Colon (tissue), 2 donors: ENCODE data around the gene CTNND2.

Experiments
- FAIRE-seq: peaks from 2 replicates; lab custom pipeline; 2012; peaks lifted over from hg19 to GRCh38; lab: Jason Lieb, UNC
- donor health status: control.
- donor health status: control.

The CTNND2 gene

GRCh38 chr5:10985091-10985720 is 919.0 kb downstream of the CTNND2 start:
- no peak for FAIRE-seq

GRCh38 chr5:10984021-10984715 is 920.1 kb downstream of the CTNND2 start:
- no peak for FAIRE-seq

GRCh38 chr5:10982626-10983025 is 921.6 kb downstream of the CTNND2 start:
- FAIRE-seq: no peak

GRCh38 chr5:10981932-10982331 is 922.3 kb downstream of the CTNND2 start:
- no peak for FAIRE-seq

DNA sequence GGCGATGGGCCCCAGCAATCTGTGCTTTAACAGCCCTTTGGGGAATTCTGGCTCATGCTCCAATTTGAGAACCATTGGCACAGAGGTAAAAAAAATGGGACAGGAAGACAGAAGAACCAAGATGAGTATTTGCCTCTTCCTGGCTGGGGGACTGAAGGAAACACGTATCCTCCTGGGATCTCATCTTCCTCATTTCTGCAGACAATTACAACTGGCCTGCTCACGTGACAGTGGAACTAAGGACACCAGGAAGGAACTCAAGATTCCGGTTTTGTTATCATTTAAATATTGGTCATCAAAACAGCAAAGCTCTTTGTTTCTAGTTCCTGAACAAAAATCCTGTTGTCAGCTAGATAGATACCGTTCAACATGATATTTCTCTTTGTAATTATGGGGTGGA is 927.2 kb downstream of the CTNND2 start:
- FAIRE-seq: no peak

- FAIRE-seq: no peak
These were observed 928.3 kb downstream of the CTNND2 start for GRCh38 chr5:10975945-10976344.

DNA sequence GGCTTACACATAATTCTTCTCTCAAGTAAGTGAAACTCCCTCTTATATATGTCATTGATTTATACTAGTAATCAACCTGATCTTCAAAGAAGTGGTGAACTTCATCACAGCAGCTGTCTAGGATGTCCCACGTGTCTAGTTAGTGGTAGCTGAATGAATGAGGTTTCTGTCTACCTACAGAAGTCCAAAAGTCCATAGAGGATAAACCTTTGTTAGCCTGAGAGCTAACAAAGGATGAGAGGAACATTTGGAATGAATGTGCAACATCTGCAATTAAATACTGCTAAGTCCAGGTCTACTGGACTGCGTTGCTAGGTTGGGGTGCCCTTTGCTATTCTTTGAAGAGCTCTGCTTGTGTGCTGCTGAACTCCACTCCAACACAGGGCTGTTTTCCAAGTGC is 929.4 kb downstream of the CTNND2 start:
- FAIRE-seq: no peak

DNA sequence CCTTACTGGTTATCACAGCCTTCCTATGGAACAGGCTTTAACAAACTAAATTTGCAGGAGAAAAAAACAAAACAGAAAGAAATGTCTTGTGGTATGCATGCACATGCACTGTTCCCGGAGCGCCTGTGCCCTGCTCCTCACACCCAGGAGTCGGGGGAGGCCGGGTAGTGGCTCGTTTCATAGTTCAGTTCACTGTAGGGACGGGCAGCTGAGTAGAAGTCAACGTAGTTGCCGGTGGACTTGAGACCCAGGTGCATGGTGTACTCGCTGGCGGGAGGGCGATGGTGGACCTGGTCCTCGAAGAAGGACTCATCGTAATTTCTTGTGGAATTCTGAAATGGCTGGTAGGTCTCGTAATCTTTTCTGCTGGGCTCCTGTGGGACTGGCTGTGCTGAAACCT is 930.9 kb downstream of the CTNND2 start:
- no peak for FAIRE-seq

GRCh38 chr5:10969684-10970180 is 934.5 kb downstream of the CTNND2 start:
- FAIRE-seq: no peak

DNA sequence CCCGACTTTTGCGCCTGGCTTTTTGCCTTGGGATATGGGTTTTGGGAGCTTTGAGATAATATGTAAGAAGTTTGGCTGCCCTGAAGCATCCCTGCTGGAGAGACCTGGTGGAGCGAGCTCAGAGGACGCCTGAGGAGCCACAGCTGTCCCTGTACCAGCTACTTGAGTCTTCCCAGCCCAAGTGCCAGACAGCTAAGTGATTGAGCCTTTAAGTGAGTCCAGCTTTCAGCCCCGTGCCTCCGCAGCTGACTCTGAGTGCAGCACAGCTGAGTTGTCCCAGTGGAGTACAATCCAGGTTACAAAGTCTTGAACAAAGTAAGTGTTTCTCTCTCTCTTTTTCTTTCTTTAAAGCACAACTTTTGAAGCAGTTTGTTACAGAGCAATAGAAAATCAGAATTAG is 939.4 kb downstream of the CTNND2 start:
- no peak for FAIRE-seq

DNA sequence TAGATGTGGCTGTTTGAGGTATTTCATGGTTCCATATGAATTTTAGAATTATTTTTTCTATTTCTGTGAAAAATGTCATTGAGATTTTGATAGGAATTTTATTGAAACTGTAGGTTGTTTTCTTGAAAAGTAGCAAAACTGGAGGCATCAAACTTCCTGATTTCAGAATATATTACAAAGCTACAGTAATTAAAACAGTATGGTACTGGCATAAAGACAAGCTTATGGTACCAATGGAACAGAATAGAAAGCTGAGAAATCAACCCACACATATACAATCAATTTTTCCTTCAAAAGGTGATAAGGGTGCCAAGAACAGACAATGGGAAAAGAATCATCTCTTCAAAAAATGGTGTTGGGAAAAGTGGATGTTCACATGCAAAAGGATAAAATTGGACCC is 945.5 kb downstream of the CTNND2 start:
- FAIRE-seq: no peak

DNA sequence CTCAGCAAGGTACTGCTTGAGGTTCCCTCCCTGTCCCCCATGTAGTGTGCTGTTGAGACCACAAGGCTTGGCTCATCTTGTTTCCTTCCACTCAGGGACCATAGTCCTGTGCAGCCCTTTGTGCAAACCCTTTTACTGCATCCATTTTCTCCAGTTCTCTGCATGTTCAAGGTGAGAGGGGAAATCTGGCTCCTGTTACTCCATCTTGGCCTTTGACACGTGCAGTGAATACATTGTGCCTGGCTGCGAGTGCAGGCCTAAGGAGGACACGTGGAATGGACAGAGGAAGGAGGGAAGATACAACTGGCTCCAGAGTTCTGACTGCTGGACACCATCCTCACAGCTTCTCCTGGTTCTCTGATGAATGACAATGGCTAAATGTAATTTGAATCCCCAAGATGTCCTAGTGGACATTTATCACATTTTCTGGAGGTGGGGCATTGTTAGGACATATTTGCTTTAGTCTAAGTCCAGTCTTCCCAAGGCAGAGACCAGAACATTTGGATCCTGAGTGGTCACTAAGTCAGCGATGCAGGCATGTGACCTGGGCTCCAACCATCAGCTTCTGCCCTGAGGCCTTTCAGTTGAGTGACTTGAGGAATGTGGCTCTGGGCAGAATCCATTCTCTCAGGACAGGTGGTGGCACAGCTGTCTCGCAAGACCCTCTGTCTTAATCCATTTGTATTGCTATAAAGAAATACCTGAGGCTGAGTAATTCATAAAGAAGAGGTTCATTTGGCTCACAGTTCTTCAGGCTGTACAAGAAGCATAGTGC is 954.2 kb downstream of the CTNND2 start:
- no peak for FAIRE-seq

DNA sequence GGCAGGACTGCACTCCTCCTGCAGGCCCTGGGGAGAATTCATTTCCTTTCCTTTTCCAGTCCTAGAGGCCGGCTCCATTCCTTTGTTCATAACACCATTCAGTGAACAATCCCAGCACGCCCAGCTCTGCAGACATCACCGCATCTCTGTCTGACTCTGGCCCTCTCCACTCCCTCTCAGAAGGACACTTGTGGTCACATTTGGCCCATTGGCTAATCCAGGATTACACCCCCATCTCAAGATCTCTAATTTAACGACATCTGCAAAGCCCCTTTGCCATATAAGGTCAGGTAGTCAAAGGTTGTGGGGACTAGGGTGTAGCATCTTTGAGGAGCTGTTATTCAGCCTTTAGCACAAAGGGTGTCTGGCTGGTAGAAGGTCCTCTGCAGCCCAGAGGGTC is 958.2 kb downstream of the CTNND2 start:
- FAIRE-seq: no peak

GRCh38 chr5:10941900-10942299 is 962.3 kb downstream of the CTNND2 start:
- FAIRE-seq: no peak

- no peak for FAIRE-seq
These were observed 968.0 kb downstream of the CTNND2 start for GRCh38 chr5:10936081-10936855.

DNA sequence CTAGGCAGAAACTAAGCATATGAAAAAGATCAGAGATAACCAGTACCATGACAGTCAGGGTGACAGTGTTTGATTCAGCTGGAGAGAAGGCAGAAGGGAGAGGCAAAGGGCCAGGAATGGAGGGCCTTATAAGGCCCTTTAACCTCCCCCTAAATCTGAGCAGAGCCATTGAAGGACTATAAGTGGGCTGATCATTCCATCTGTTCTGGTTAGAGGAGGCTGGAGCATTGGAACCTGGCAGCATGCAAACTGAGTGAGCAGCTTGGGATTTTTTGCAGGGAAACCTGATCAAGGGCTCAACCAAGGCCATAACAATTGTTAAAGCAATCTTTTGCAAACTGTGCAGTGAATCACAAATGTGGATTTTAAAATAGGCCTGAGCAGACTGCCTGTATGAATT is 968.7 kb downstream of the CTNND2 start:
- FAIRE-seq: no peak

DNA sequence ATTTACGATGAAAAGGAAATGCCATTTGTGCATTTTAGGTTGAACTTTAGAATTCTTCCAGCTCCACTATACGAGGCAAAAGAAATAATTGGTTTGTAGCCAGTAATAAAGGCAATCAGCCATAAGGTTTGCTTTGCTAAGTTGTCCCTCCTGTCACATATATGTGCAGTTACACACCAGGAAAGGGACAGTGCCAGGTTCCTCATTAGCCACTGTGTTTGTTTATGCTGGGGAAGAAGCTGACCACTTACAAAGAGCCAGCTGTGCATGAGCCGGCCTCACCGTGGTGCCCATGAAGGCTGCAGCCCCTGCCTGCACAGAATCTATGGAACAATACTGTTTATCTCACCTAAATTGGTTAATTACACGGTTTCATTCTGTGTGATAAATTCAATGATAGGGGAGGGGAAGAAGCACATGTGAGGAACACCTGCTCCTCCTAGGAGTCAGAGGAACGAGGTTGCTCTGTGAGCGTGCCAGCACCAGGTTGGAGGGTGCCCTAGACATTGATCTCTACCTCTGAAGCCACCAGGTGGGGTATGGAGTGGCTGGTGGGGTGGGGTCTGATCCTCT is 969.4 kb downstream of the CTNND2 start:
- FAIRE-seq: no peak

DNA sequence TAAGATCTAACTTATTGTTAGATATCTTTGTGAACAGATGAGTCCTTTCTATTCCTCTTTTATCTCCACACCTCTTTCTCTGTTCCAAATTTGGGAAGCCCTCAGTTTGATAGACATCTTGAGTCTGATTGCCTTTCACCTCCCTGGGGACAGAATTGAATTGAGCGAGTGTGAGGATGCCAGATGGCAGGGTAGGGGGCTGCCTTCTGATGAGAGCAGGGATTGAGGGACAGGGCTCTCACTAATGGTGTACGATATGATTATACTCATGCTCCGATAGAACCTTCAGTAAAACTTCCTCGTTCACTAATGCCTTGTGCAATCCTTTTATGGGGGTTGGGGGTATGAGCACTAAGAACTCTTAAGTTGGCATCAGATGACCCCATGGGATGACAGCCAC is 971.1 kb downstream of the CTNND2 start:
- FAIRE-seq: no peak

- FAIRE-seq: no peak
These were observed 971.8 kb downstream of the CTNND2 start for GRCh38 chr5:10932426-10932825.

DNA sequence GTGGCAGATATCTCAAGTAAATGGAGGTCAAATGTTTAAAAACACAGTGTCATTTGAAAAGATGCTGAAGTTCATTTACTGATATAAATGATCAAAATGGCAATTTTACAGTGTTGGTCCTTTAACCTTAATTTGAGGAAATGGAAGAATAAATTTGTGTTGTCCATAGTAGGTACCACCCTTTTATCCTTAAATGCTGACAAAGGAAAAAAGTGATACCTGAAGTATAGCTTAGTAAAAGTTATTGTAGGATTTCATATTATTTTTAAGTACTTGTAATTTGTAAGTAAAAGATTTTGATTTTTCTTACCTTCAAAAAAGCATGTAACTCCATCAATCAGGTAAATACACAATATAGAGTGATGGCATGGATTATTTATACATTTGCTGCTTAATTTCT is 976.6 kb downstream of the CTNND2 start:
- no peak for FAIRE-seq

DNA sequence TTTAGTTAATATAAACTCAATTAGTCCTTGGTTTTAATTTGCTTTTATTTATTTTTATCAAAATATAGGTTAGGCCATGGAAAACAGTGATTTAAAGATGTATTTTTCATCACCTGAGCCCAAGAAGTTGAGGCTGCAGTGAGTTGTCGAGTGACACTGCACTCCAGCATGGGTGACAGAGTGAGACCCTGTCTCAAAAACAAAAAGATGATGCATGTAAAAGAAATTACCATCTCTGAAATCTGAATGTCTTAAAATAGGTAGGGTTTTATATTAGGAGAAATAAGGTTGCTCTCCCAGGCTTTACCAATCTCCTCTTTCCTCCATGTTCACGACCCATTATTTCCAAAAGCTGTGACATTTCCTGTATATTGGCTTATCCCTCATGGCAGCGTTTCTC is 980.9 kb downstream of the CTNND2 start:
- no peak for FAIRE-seq
